PC-9 (cell line): Measurements from ENCODE around the gene ATXN7L2.

Experiments
- CTCF ChIP-seq: fragments of 200-600 bp; sonication (generic); conservative IDR thresholded peaks from 2 replicates; pipeline ENCODE4 v1.6.1; 2017; ENCODE audit warnings: mixed run types, antibody characterized with exemption, mild to moderate bottlenecking, moderate library complexity
- EZH2 ChIP-seq: fragments of 200-600 bp; sonication (generic); IDR thresholded peaks from 2 replicates; pipeline ENCODE4 v1.8.0; 2017; ENCODE audit warnings: antibody characterized with exemption, low read depth

GRCh38 chr1:109500941-109501381 lies 17.3 kb downstream of the ATXN7L2 start:
- TF ChIP-seq EZH2 = no peak
- no peak for TF ChIP-seq CTCF
